Loucy (cell line): ENCODE data around the gene UBP1.
A peak's percentile ranks its signal among the peaks of the same experiment; 100 is the strongest.

Experiments
- H2AFZ ChIP-seq: fragments of 200-600 bp; sonication (generic); 2 replicates; pipeline ENCODE4 v1.6.0; 2016; ENCODE audit warnings: antibody characterized with exemption, mild to moderate bottlenecking, low read length, moderate library complexity
- H3F3A ChIP-seq: fragments of 200-600 bp; 2 replicates; pipeline ENCODE4 v1.6.0; 2016; ENCODE audit warnings: antibody characterized with exemption, low read depth, mild to moderate bottlenecking
- H3K27me3 ChIP-seq: fragments of 200-600 bp; sonication (generic); 2 replicates; pipeline ENCODE4 v1.6.1; 2014; ENCODE audit warnings: low read length, mild to moderate bottlenecking; ENCODE audit not compliant: insufficient read depth, poor library complexity, severe bottlenecking
- H3K36me3 ChIP-seq: fragments of 200-600 bp; sonication (generic); 2 replicates; pipeline ENCODE4 v1.6.1; 2016; ENCODE audit warnings: low read length; ENCODE audit not compliant: insufficient read depth
- H3K4me1 ChIP-seq: fragments of 200-600 bp; sonication (generic); 2 replicates; pipeline ENCODE4 v1.5.1; 2014; ENCODE audit warnings: low read length, mild to moderate bottlenecking; ENCODE audit not compliant: insufficient read depth, poor library complexity, severe bottlenecking
- H3K4me2 ChIP-seq: fragments of 200-600 bp; sonication (generic); 2 replicates; pipeline ENCODE4 v1.6.0; 2014; ENCODE audit warnings: antibody characterized with exemption, low read length, low read depth, mild to moderate bottlenecking; ENCODE audit not compliant: poor library complexity, severe bottlenecking
- H3K4me3 ChIP-seq: fragments of 200-600 bp; sonication (generic); 2 replicates; pipeline ENCODE4 v1.5.1; 2014; ENCODE audit warnings: low read length, mild to moderate bottlenecking, mixed read lengths; ENCODE audit not compliant: poor library complexity, severe bottlenecking
- H3K79me2 ChIP-seq: fragments of 200-600 bp; sonication (generic); 2 replicates; pipeline ENCODE4 v1.6.1; 2014; ENCODE audit warnings: low read length; ENCODE audit not compliant: insufficient read depth
- H3K9ac ChIP-seq: fragments of 200-600 bp; sonication (generic); 2 replicates; pipeline ENCODE4 v1.6.0; 2014; ENCODE audit warnings: mild to moderate bottlenecking, low read depth, low read length, moderate library complexity; ENCODE audit not compliant: poor library complexity, severe bottlenecking
- H3K9me2 ChIP-seq: fragments of 200-600 bp; sonication (generic); replicated peaks from 2 replicates; pipeline ENCODE4 v1.6.1; 2016; ENCODE audit warnings: low read depth, low read length, mixed read lengths
- H3K9me3 ChIP-seq: fragments of 200-600 bp; sonication (generic); 2 replicates; pipeline ENCODE4 v1.6.1; 2014; ENCODE audit warnings: mild to moderate bottlenecking, antibody characterized with exemption, low read length, low read depth; ENCODE audit not compliant: insufficient read depth
- H4K20me1 ChIP-seq: fragments of 200-600 bp; sonication (generic); 2 replicates; pipeline ENCODE4 v1.6.0; 2014; ENCODE audit warnings: antibody characterized with exemption, low read length, mild to moderate bottlenecking; ENCODE audit not compliant: insufficient read depth, poor library complexity, severe bottlenecking
- EZH2phosphoT487 ChIP-seq: fragments of 200-600 bp; IDR thresholded peaks from 2 replicates; pipeline ENCODE4 v1.6.1; 2018; ENCODE audit warnings: antibody characterized with exemption, mild to moderate bottlenecking, moderate library complexity, borderline replicate concordance
- TF ChIP-seq, protein P1 (sequence below): fragments of 200-600 bp; sonication (generic); conservative IDR thresholded peaks from 2 replicates; pipeline ENCODE4 v1.5.1; 2014; ENCODE audit warnings: mild to moderate bottlenecking, antibody characterized with exemption, low read length

UBP1 gene

DNA sequence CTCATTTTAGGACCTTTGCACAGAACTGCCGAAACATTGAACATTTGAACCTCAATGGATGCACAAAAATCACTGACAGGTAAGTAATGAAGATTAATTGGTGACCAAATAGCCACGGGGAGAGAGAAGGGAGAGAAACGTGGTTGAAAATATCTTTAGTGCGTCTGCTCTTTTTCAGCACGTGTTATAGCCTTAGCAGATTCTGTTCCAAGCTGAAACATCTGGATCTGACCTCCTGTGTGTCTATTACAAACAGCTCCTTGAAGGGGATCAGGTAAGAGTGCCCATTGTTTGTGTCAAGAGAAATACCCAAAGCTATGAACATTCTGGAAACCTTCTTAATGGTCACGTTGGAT is 67.1 kb downstream of the UBP1 start:
- Histone ChIP-seq H3K27me3 (no peaks in the 10 kb centered on the region), H3K4me1 (no peaks in the 10 kb centered on the region), H4K20me1 (no peaks in the 10 kb centered on the region), H3K9me2 (no peaks in the 10 kb centered on the region), H3K9me3 (0 out of 2 replicates have a peak, but pooled peaks cover 3% of the 10 kb centered on the region), H3K79me2 (no peaks in the 10 kb centered on the region), H2AFZ (no peak overlapping the region), H3K4me2 (no peak overlapping the region), H3K36me3 (no peaks in the 10 kb centered on the region), H3K9ac (no peak overlapping the region), H3K4me3 (no peak overlapping the region), H3F3A (no peaks in the 10 kb centered on the region)
- TF ChIP-seq EZH2phosphoT487, result no peak
- TF ChIP-seq, protein P1, sequence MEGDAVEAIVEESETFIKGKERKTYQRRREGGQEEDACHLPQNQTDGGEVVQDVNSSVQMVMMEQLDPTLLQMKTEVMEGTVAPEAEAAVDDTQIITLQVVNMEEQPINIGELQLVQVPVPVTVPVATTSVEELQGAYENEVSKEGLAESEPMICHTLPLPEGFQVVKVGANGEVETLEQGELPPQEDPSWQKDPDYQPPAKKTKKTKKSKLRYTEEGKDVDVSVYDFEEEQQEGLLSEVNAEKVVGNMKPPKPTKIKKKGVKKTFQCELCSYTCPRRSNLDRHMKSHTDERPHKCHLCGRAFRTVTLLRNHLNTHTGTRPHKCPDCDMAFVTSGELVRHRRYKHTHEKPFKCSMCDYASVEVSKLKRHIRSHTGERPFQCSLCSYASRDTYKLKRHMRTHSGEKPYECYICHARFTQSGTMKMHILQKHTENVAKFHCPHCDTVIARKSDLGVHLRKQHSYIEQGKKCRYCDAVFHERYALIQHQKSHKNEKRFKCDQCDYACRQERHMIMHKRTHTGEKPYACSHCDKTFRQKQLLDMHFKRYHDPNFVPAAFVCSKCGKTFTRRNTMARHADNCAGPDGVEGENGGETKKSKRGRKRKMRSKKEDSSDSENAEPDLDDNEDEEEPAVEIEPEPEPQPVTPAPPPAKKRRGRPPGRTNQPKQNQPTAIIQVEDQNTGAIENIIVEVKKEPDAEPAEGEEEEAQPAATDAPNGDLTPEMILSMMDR, result no peak

DNA sequence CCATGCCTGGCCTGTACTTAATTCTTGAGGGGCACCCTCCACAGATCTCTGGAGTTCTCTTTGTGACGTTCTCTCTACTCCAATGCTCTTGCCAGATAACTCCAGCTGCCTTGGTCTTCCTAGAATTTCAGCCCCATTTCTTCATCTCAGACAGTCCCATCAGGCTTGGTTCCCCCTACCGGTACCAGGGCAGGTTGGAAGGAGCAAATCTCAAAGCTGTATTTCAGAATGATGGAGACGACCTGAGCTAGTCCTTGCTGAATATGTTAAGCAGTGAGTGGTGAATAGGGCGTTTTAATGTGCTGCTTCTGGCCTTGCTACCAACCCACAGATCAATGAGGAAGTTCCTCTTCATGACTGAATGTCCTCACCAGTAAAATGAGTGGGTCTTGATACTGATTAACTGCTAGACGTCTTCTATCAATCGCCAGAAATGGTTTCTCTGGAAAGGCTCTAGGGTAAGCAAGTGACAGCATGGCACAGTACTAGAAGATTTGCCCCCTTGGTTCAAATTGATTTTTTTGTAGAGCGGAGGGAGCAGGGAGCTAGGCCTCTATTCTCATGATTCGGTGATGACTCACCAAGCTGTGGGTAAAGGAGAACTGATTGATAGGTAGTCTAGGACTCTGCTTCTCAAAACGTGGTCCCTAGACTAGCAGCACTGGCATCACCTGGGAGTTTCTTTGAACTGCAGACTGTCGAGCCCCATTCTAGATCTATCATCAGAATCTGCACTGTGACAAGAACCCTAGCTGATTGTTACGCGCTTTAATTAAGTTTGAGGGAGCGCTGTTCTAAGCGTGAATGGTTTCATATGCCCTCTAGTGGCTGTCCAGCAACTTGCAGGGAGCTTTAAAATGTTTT is 67.8 kb downstream of the UBP1 start:
- no peak overlapping the region for H3K4me3 ChIP-seq
- no peak overlapping the region for H3K4me2 ChIP-seq
- H3K4me1 ChIP-seq, result no peaks in the 10 kb centered on the region
- H2AFZ ChIP-seq, result no peak overlapping the region
- H3K9me3 ChIP-seq, result 0 out of 2 replicates have a peak, but pooled peaks cover 3% of the 10 kb centered on the region
- no peaks in the 10 kb centered on the region for H3K36me3 ChIP-seq
- H3K9me2 ChIP-seq, result no peaks in the 10 kb centered on the region
- TF ChIP-seq, protein P1, result peak; percentile 99
- TF ChIP-seq EZH2phosphoT487, result no peak
- no peak overlapping the region for H3K9ac ChIP-seq
- no peaks in the 10 kb centered on the region for H3K27me3 ChIP-seq
- H3K79me2 ChIP-seq, result no peaks in the 10 kb centered on the region
- no peaks in the 10 kb centered on the region for H4K20me1 ChIP-seq
- no peaks in the 10 kb centered on the region for H3F3A ChIP-seq

DNA sequence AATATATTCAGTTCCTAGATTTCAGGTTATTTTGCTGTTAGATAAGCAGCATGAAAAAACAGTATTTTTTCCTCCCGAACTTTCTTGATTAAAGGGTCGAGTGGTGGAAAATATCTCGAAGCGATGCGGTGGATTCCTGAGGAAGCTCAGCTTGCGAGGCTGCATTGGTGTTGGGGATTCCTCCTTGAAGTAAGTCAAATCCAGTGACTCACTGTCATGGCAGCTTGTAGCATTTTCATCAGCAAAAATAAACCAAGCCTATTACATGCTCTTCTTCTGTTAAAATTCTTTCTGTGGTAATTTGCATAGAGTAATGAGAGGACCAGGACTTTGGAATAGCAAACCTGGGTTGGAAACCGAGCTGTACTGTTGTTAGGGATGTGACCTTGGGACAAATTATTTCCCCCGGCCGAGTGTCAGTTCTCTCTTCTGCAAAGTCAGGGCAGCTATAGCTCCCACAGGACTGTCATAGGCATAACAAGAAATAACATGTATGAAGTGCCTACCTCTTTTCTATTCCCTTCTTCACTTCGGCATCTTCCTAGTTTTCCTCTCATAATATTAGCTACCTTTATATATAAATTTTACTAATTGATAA is 75.6 kb downstream of the UBP1 start:
- Histone ChIP-seq H3K9me3 (no peaks in the 10 kb centered on the region), H3K4me2 (no peak overlapping the region), H3K4me1 (no peaks in the 10 kb centered on the region), H3F3A (no peaks in the 10 kb centered on the region), H3K27me3 (no peaks in the 10 kb centered on the region), H3K79me2 (no peaks in the 10 kb centered on the region), H3K9ac (no peak overlapping the region), H3K36me3 (no peaks in the 10 kb centered on the region), H4K20me1 (no peaks in the 10 kb centered on the region), H2AFZ (0 out of 2 replicates have a peak overlapping the region, but pooled peaks have one; percentile 19), H3K9me2 (no peaks in the 10 kb centered on the region), H3K4me3 (no peak overlapping the region)
- no peak for TF ChIP-seq EZH2phosphoT487
- TF ChIP-seq, protein P1, result no peak
